ENCODE measurements around the gene PIP4K2A.

Gene PIP4K2A

GRCh38 chr10:22754296-22754695 lies 39.9 kb upstream of the PIP4K2A start:
- WGBS (ENCODE audit: extremely low coverage, insufficient coverage, insufficient read length), result no CpG with 5 or more reads among the region's 4 CpGs
- no peak overlapping the region for H4K91ac ChIP-seq (ENCODE audit: low read depth, low read length)

GRCh38 chr10:22753786-22754185 lies 39.4 kb upstream of the PIP4K2A start:
- H3K4ac ChIP-seq (ENCODE audit: low read depth, low read length), result no peak overlapping the region
- H4K12ac ChIP-seq (ENCODE audit: low read depth, low read length), result no peak overlapping the region
- no peaks in the 10 kb centered on the region for H3K4me1 ChIP-seq (ENCODE audit: control insufficient read depth in 1 of 2, insufficient read depth in 2 of 2, low read length in 2 of 2)
- H3K36me3 ChIP-seq (ENCODE audit: control insufficient read depth in 1 of 2, insufficient read depth in 2 of 2, low read length in 2 of 2), result no peaks in the 10 kb centered on the region
- H3K79me2 ChIP-seq (ENCODE audit: control insufficient read depth, insufficient read depth, low read length, poor library complexity), result no peaks in the 10 kb centered on the region
- no peaks in the 10 kb centered on the region for H3K9me3 ChIP-seq (ENCODE audit: insufficient read depth, low read depth, low read length)
- no peak overlapping the region for H2AFZ ChIP-seq (ENCODE audit: insufficient read depth, low read length, poor library complexity)
- no peaks in the 10 kb centered on the region for H3K27me3 ChIP-seq (ENCODE audit: insufficient read depth, low read length)
- H3K23ac ChIP-seq (ENCODE audit: low read length), result no peak overlapping the region
- H3K27ac ChIP-seq (ENCODE audit: low read depth, low read length), result no peak overlapping the region
- DNase-seq, result no peak
- no CpG with 5 or more reads among the region's 3 CpGs for WGBS (ENCODE audit: extremely low coverage, insufficient coverage, insufficient read length)
- no peak overlapping the region for H3K18ac ChIP-seq (ENCODE audit: low read length)
- H2BK5ac ChIP-seq (ENCODE audit: low read depth, low read length, poor library complexity), result no peak overlapping the region
- H2BK120ac ChIP-seq (ENCODE audit: insufficient read depth, low read length, poor library complexity), result no peak overlapping the region
- no peak overlapping the region for H3K14ac ChIP-seq (ENCODE audit: low read length)
- H3K9ac ChIP-seq (ENCODE audit: low read length), result no peak overlapping the region
- H4K91ac ChIP-seq (ENCODE audit: low read depth, low read length), result no peak overlapping the region
- H4K8ac ChIP-seq (ENCODE audit: low read depth, low read length), result no peak overlapping the region
- no peak overlapping the region for H2BK12ac ChIP-seq (ENCODE audit: low read length)
- no peaks in the 10 kb centered on the region for H3K79me1 ChIP-seq (ENCODE audit: low read length)
- H3K4me2 ChIP-seq (ENCODE audit: low read length), result no peak overlapping the region
- H2AK5ac ChIP-seq (ENCODE audit: low read length), result no peak overlapping the region
- H3K4me3 ChIP-seq (ENCODE audit: low read depth, low read length), result no peak overlapping the region

More at GRCh38 chr10:22754296-22754695, 39.9 kb upstream of the PIP4K2A start:
- Histone ChIP-seq H3K23ac (ENCODE audit: low read length) (no peak overlapping the region), H3K79me1 (ENCODE audit: low read length) (no peaks in the 10 kb centered on the region), H2BK12ac (ENCODE audit: low read length) (no peak overlapping the region), H3K4me2 (ENCODE audit: low read length) (no peak overlapping the region), H3K4ac (ENCODE audit: low read depth, low read length) (no peak overlapping the region), H4K8ac (ENCODE audit: low read depth, low read length) (no peak overlapping the region), H2AFZ (ENCODE audit: insufficient read depth, low read length, poor library complexity) (no peak overlapping the region), H4K12ac (ENCODE audit: low read depth, low read length) (no peak overlapping the region), H3K27me3 (ENCODE audit: insufficient read depth, low read length) (no peaks in the 10 kb centered on the region), H3K9ac (ENCODE audit: low read length) (no peak overlapping the region), H2BK5ac (ENCODE audit: low read depth, low read length, poor library complexity) (no peak overlapping the region), H3K27ac (ENCODE audit: low read depth, low read length) (no peak overlapping the region), H2BK120ac (ENCODE audit: insufficient read depth, low read length, poor library complexity) (no peak overlapping the region), H3K4me1 (ENCODE audit: control insufficient read depth in 1 of 2, insufficient read depth in 2 of 2, low read length in 2 of 2) (no peaks in the 10 kb centered on the region), H2AK5ac (ENCODE audit: low read length) (no peak overlapping the region), H3K14ac (ENCODE audit: low read length) (no peak overlapping the region), H3K18ac (ENCODE audit: low read length) (no peak overlapping the region), H3K4me3 (ENCODE audit: low read depth, low read length) (no peak overlapping the region), H3K36me3 (ENCODE audit: control insufficient read depth in 1 of 2, insufficient read depth in 2 of 2, low read length in 2 of 2) (no peaks in the 10 kb centered on the region), H3K9me3 (ENCODE audit: insufficient read depth, low read depth, low read length) (no peaks in the 10 kb centered on the region), H3K79me2 (ENCODE audit: control insufficient read depth, insufficient read depth, low read length, poor library complexity) (no peaks in the 10 kb centered on the region)
- DNase-seq, result no peak

GRCh38 chr10:22752272-22752889 lies 38.0 kb upstream of the PIP4K2A start:
- no peak overlapping the region for H3K14ac ChIP-seq (ENCODE audit: low read length)
- no peak overlapping the region for H2BK12ac ChIP-seq (ENCODE audit: low read length)
- no peak overlapping the region for H3K18ac ChIP-seq (ENCODE audit: low read length)
- no peak overlapping the region for H2AFZ ChIP-seq (ENCODE audit: insufficient read depth, low read length, poor library complexity)
- no peak overlapping the region for H4K91ac ChIP-seq (ENCODE audit: low read depth, low read length)
- H3K79me1 ChIP-seq (ENCODE audit: low read length), result no peaks in the 10 kb centered on the region
- no peak overlapping the region for H2AK5ac ChIP-seq (ENCODE audit: low read length)
- H4K12ac ChIP-seq (ENCODE audit: low read depth, low read length), result no peak overlapping the region
- H3K4ac ChIP-seq (ENCODE audit: low read depth, low read length), result no peak overlapping the region
- no peak overlapping the region for H4K8ac ChIP-seq (ENCODE audit: low read depth, low read length)
- H2BK120ac ChIP-seq (ENCODE audit: insufficient read depth, low read length, poor library complexity), result no peak overlapping the region
- no peak overlapping the region for H2BK5ac ChIP-seq (ENCODE audit: low read depth, low read length, poor library complexity)
- WGBS (ENCODE audit: extremely low coverage, insufficient coverage, insufficient read length), result no CpG with 5 or more reads among the region's 2 CpGs
- no peaks in the 10 kb centered on the region for H3K79me2 ChIP-seq (ENCODE audit: control insufficient read depth, insufficient read depth, low read length, poor library complexity)
- DNase-seq, result no peak
- H3K9me3 ChIP-seq (ENCODE audit: insufficient read depth, low read depth, low read length), result no peaks in the 10 kb centered on the region
- H3K23ac ChIP-seq (ENCODE audit: low read length), result no peak overlapping the region
- H3K27ac ChIP-seq (ENCODE audit: low read depth, low read length), result no peak overlapping the region
- no peaks in the 10 kb centered on the region for H3K4me1 ChIP-seq (ENCODE audit: control insufficient read depth in 1 of 2, insufficient read depth in 2 of 2, low read length in 2 of 2)
- no peak overlapping the region for H3K4me3 ChIP-seq (ENCODE audit: low read depth, low read length)
- no peak overlapping the region for H3K4me2 ChIP-seq (ENCODE audit: low read length)
- H3K27me3 ChIP-seq (ENCODE audit: insufficient read depth, low read length), result no peaks in the 10 kb centered on the region
- H3K9ac ChIP-seq (ENCODE audit: low read length), result no peak overlapping the region
- no peaks in the 10 kb centered on the region for H3K36me3 ChIP-seq (ENCODE audit: control insufficient read depth in 1 of 2, insufficient read depth in 2 of 2, low read length in 2 of 2)

- Histone ChIP-seq H2BK12ac (ENCODE audit: low read length) (no peak overlapping the region), H2AK5ac (ENCODE audit: low read length) (no peak overlapping the region), H3K23ac (ENCODE audit: low read length) (no peak overlapping the region), H3K4me2 (ENCODE audit: low read length) (no peak overlapping the region), H4K12ac (ENCODE audit: low read depth, low read length) (no peak overlapping the region), H3K18ac (ENCODE audit: low read length) (no peak overlapping the region), H2BK5ac (ENCODE audit: low read depth, low read length, poor library complexity) (no peak overlapping the region), H2BK120ac (ENCODE audit: insufficient read depth, low read length, poor library complexity) (no peak overlapping the region), H2AFZ (ENCODE audit: insufficient read depth, low read length, poor library complexity) (no peak overlapping the region), H3K79me2 (ENCODE audit: control insufficient read depth, insufficient read depth, low read length, poor library complexity) (no peaks in the 10 kb centered on the region), H3K4me1 (ENCODE audit: control insufficient read depth in 1 of 2, insufficient read depth in 2 of 2, low read length in 2 of 2) (no peaks in the 10 kb centered on the region), H3K27ac (ENCODE audit: low read depth, low read length) (no peak overlapping the region), H3K9me3 (ENCODE audit: insufficient read depth, low read depth, low read length) (no peaks in the 10 kb centered on the region), H4K91ac (ENCODE audit: low read depth, low read length) (no peak overlapping the region), H3K79me1 (ENCODE audit: low read length) (no peaks in the 10 kb centered on the region), H3K4ac (ENCODE audit: low read depth, low read length) (no peak overlapping the region), H4K8ac (ENCODE audit: low read depth, low read length) (no peak overlapping the region), H3K4me3 (ENCODE audit: low read depth, low read length) (no peak overlapping the region), H3K14ac (ENCODE audit: low read length) (no peak overlapping the region), H3K9ac (ENCODE audit: low read length) (no peak overlapping the region), H3K27me3 (ENCODE audit: insufficient read depth, low read length) (no peaks in the 10 kb centered on the region), H3K36me3 (ENCODE audit: control insufficient read depth in 1 of 2, insufficient read depth in 2 of 2, low read length in 2 of 2) (no peaks in the 10 kb centered on the region)
- no CpG with 5 or more reads among the region's 2 CpGs for WGBS (ENCODE audit: extremely low coverage, insufficient coverage, insufficient read length)
- DNase-seq, result no peak
These were observed 35.8 kb upstream of the PIP4K2A start for GRCh38 chr10:22750131-22750530.

Measured in trophoblast cell (in vitro differentiated cells and primary cell).